Osteoblast (primary cell): Measurements from ENCODE around the gene MYO5C. TPM values are rescaled to one million over a fixed set of nuclear protein-coding genes. Genes with fewer than 3 reads are reported as not detected.
"Not testable (repeated sequence)": the region's sequence is repeated elsewhere in the genome, so short reads cannot be mapped to it uniquely, and the experiment has no call there.

Experiments used
- DNase-seq: peaks from one replicate; pipeline ENCODE4 v3.0.0; 2011; ENCODE audit warnings: low spot score, mixed read lengths; ENCODE audit not compliant: insufficient read length; ENCODE audit errors: missing footprints
- H2AFZ ChIP-seq: 2 replicates; pipeline ENCODE4 v1.6.0; 2011; ENCODE audit warnings: mild to moderate bottlenecking, low read length
- H3K27ac ChIP-seq: 2 replicates; pipeline ENCODE4 v1.5.1; 2011; ENCODE audit warnings: mild to moderate bottlenecking, low read depth, low read length, moderate library complexity
- H3K27me3 ChIP-seq: 2 replicates; pipeline ENCODE4 v1.6.0; 2012; ENCODE audit warnings: mild to moderate bottlenecking, control low read depth, inconsistent platforms, low read length, moderate library complexity; ENCODE audit not compliant: insufficient read depth
- H3K36me3 ChIP-seq: 2 replicates; pipeline ENCODE4 v1.5.1; 2011; ENCODE audit warnings: mild to moderate bottlenecking, low read length, control low read depth, moderate library complexity; ENCODE audit not compliant: insufficient read depth
- H3K4me1 ChIP-seq: 2 replicates; pipeline ENCODE4 v1.5.1; 2011; ENCODE audit warnings: mild to moderate bottlenecking, low read length, control low read depth, moderate library complexity; ENCODE audit not compliant: insufficient read depth
- H3K4me2 ChIP-seq: 2 replicates; pipeline ENCODE4 v1.6.0; 2011; ENCODE audit warnings: mild to moderate bottlenecking, low read length; ENCODE audit not compliant: insufficient read depth
- H3K4me3 ChIP-seq: fragments of 200-600 bp; sonication (generic); 3 replicates; pipeline ENCODE4 v1.5.1; 2012; ENCODE audit warnings: mild to moderate bottlenecking, low read length, inconsistent platforms; ENCODE audit not compliant: insufficient read depth
- H3K79me2 ChIP-seq: 2 replicates; pipeline ENCODE4 v1.6.0; 2012; ENCODE audit warnings: mild to moderate bottlenecking, low read length, control low read depth, inconsistent platforms; ENCODE audit not compliant: insufficient read depth
- H3K9me3 ChIP-seq: 2 replicates; pipeline ENCODE4 v1.5.1; 2011; ENCODE audit warnings: low read depth, low read length, control low read depth
- H4K20me1 ChIP-seq: 2 replicates; pipeline ENCODE4 v1.6.0; 2012; ENCODE audit warnings: mild to moderate bottlenecking, low read length, control low read depth; ENCODE audit not compliant: insufficient read depth
- CTCF ChIP-seq: IDR thresholded peaks from 2 replicates; pipeline ENCODE4 v1.5.1; 2011; ENCODE audit warnings: mild to moderate bottlenecking, low read depth, low read length, moderate library complexity; ENCODE audit errors: extremely low read depth
- total RNA-seq: library from RNA; depleted of rRNA; stranded (reverse); fragments of >200 nt; gene quantifications from 2 replicates; pipeline ENCODE4 v1.2.3, GENCODE V29; 2012

Gene MYO5C
- total RNA-seq, 1 donor, result under 0.01 TPM

GRCh38 chr15:52287114-52287513, 8.5 kb downstream of the MYO5C start:
- no peak for DNase-seq
- Histone ChIP-seq H3K79me2 (no peaks in the 10 kb centered on the region), H4K20me1 (no peaks in the 10 kb centered on the region), H2AFZ (no peak overlapping the region), H3K9me3 (no peaks in the 10 kb centered on the region), H3K4me2 (no peak overlapping the region), H3K27me3 (peaks cover 3% of the 10 kb centered on the region), H3K4me3 (no peak overlapping the region), H3K36me3 (no peaks in the 10 kb centered on the region), H3K27ac (no peak overlapping the region), H3K4me1 (no peaks in the 10 kb centered on the region)
- TF ChIP-seq CTCF, result no peak

- not testable (repeated sequence) for H2AFZ ChIP-seq, DNase-seq, H3K4me3 ChIP-seq, H3K9me3 ChIP-seq, H4K20me1 ChIP-seq, H3K27me3 ChIP-seq, H3K27ac ChIP-seq, H3K4me1 ChIP-seq, H3K4me2 ChIP-seq, H3K79me2 ChIP-seq, H3K36me3 ChIP-seq
These were observed 9.7 kb downstream of the MYO5C start for GRCh38 chr15:52285941-52286340.

- DNase-seq, result peak; percentile 79
- no peak overlapping the region for H3K4me3 ChIP-seq
- no peak overlapping the region for H3K27ac ChIP-seq
- no peaks in the 10 kb centered on the region for H3K4me1 ChIP-seq
- no peaks in the 10 kb centered on the region for H3K79me2 ChIP-seq
- no peaks in the 10 kb centered on the region for H3K36me3 ChIP-seq
- no peak overlapping the region for H2AFZ ChIP-seq
- H3K4me2 ChIP-seq, result no peak overlapping the region
- TF ChIP-seq CTCF, result no peak
- peaks cover 17% of the 10 kb centered on the region for H3K27me3 ChIP-seq
- no peaks in the 10 kb centered on the region for H3K9me3 ChIP-seq
- no peaks in the 10 kb centered on the region for H4K20me1 ChIP-seq
These were observed 11.4 kb downstream of the MYO5C start for GRCh38 chr15:52284164-52284563.

- Histone ChIP-seq H3K79me2 (no peaks in the 10 kb centered on the region), H3K27me3 (peaks cover 15% of the 10 kb centered on the region), H3K4me2 (no peak overlapping the region), H4K20me1 (no peaks in the 10 kb centered on the region), H3K4me3 (no peak overlapping the region), H3K36me3 (no peaks in the 10 kb centered on the region), H2AFZ (no peak overlapping the region), H3K4me1 (no peaks in the 10 kb centered on the region), H3K27ac (no peak overlapping the region), H3K9me3 (no peaks in the 10 kb centered on the region)
- DNase-seq, result no peak
- no peak for TF ChIP-seq CTCF
These were observed 12.3 kb downstream of the MYO5C start for GRCh38 chr15:52283281-52283680.

GRCh38 chr15:52282418-52282817, 13.2 kb downstream of the MYO5C start:
- Histone ChIP-seq H3K27me3 (peaks cover 18% of the 10 kb centered on the region), H3K4me2 (no peak overlapping the region), H3K79me2 (no peaks in the 10 kb centered on the region), H3K9me3 (no peaks in the 10 kb centered on the region), H3K4me1 (no peaks in the 10 kb centered on the region), H3K27ac (no peak overlapping the region), H2AFZ (no peak overlapping the region), H4K20me1 (no peaks in the 10 kb centered on the region), H3K4me3 (no peak overlapping the region), H3K36me3 (no peaks in the 10 kb centered on the region)
- TF ChIP-seq CTCF, result no peak
- no peak for DNase-seq
